ENCODE data around the gene KBTBD12.

KBTBD12 gene

DNA sequence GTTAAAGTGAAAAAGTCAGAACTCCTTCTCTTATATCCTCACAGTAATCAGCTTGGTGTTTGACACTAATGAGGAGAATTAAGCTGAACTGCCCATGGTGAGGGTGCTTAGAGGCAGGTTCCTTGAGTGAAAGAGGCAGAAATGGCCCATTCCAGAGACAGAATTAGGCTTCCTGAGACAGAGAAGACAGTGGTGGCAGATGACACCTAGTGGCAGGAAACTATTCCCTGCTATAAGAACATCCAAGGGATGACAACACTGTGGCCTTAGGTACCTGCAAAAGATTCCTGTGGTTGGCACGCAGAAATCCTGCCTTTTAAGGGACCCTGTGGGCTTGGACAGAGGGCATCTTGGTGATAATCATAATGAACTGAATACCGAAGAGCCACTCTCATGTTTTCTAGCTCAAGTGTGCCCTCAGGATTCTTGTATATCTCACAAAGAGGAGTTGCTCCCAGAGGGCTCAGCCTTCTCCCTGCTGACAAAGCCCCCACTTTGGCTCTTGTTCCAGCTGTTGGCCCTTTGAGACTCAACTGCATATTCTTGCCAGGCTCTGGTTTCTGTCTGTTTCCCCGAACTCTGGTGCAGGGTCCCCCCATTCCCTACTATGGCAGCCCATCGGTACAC lies 56.0 kb downstream of the KBTBD12 start:
- DNase-seq (ENCODE audit: low read depth): peak; percentile 77
- TF ChIP-seq, protein P1, sequence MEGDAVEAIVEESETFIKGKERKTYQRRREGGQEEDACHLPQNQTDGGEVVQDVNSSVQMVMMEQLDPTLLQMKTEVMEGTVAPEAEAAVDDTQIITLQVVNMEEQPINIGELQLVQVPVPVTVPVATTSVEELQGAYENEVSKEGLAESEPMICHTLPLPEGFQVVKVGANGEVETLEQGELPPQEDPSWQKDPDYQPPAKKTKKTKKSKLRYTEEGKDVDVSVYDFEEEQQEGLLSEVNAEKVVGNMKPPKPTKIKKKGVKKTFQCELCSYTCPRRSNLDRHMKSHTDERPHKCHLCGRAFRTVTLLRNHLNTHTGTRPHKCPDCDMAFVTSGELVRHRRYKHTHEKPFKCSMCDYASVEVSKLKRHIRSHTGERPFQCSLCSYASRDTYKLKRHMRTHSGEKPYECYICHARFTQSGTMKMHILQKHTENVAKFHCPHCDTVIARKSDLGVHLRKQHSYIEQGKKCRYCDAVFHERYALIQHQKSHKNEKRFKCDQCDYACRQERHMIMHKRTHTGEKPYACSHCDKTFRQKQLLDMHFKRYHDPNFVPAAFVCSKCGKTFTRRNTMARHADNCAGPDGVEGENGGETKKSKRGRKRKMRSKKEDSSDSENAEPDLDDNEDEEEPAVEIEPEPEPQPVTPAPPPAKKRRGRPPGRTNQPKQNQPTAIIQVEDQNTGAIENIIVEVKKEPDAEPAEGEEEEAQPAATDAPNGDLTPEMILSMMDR (IDR thresholded peaks at IDR 0.05; ENCODE audit: insufficient read depth, low read depth, low read length, missing control alignments): peak; percentile 97
- no peak overlapping the region for H3K4me3 ChIP-seq (ENCODE audit: low read length)

DNA sequence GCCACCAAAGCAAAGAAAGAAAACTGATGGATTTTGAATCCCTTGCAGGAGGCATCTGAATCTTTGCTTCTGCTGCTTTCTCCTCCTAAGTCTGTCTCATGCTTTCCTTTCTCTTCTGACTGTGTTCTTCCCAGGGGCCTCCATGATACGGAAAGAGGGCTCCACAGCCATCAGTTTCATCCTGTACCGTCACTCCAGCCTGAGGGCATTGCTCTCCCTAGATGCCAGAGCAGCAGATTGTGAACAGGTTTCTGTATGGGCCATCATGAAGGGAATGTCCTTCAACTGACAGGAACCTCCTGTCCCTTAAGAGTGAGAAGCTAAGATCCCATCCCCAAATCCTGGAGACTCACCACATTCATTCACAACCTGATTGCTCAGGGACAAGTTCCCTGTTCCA lies 59.2 kb downstream of the KBTBD12 start:
- TF ChIP-seq, protein P1 (IDR thresholded peaks at IDR 0.05; ENCODE audit: insufficient read depth, low read depth, low read length, missing control alignments): no peak
- no peak for DNase-seq (ENCODE audit: low read depth)

DNA sequence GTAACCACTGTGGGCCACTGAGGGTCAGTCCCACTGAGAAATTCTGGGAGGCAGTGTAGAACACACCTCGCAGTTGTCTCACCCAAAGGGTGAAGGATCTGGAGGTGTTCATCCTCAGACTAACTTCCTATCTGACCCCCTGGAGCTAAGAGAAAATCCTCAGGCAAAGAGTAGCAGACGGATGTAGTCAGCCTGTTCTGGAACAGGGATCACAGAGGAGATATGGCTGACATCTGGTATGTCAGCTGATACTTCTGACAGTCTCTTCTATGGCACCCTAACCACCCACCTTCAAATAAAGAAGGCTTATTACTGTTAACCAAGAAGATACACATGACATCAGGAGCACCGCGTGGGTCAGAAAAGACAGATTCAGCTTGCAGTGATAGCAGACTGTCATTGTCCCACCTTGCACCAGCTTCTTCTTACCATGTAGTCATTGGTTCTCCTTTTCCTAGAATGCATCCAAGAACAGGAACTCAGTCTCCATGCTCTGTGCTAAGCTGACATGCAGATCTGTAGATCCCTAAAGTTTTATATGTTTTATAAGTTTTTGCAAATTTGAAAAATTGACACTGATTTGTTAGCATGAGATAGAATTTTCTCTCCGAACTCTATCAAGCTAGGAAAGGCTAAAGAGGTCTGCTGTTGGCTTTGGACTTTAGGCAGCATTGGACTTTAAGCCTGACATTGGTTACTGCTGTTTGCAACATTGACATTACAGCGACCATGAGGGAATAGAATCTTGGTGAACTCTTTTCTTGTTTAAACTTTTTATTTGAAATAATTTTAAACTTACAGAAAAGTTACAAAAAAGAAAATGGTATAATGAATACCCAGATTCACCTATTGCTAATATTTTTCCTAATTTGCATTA lies 60.4 kb downstream of the KBTBD12 start:
- no peak overlapping the region for H3K4me3 ChIP-seq (ENCODE audit: low read length)
- TF ChIP-seq, protein P1 (IDR thresholded peaks at IDR 0.05; ENCODE audit: insufficient read depth, low read depth, low read length, missing control alignments): no peak

More for the DNA sequence above, 59.2 kb downstream of the KBTBD12 start:
- H3K4me3 ChIP-seq (ENCODE audit: low read length): no peak overlapping the region

DNA sequence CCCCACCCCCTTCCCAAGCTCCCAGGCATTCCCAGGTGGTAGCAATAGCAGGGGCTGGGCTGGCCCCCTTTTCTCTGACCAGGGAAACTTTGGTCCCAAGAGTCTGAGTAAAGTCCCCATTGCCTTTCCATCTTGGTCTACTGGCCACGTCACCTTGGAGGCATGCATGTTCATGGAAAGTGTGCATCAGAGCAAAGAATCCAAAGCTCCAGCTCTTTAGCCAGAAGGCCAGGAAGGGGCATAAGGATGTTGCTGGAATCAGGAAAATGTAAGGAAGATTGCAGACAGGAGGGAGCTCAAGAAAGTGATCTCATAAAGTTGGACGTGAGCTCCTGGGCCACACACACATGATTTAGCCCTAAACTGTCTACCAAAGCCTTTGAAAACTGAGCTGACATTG lies 63.6 kb downstream of the KBTBD12 start:
- DNase-seq (ENCODE audit: low read depth): no peak
- no peak overlapping the region for H3K4me3 ChIP-seq (ENCODE audit: low read length)
- TF ChIP-seq, protein P1 (IDR thresholded peaks at IDR 0.05; ENCODE audit: insufficient read depth, low read depth, low read length, missing control alignments): no peak

More for the DNA sequence above, 60.4 kb downstream of the KBTBD12 start:
- DNase-seq (ENCODE audit: low read depth): no peak

DNA sequence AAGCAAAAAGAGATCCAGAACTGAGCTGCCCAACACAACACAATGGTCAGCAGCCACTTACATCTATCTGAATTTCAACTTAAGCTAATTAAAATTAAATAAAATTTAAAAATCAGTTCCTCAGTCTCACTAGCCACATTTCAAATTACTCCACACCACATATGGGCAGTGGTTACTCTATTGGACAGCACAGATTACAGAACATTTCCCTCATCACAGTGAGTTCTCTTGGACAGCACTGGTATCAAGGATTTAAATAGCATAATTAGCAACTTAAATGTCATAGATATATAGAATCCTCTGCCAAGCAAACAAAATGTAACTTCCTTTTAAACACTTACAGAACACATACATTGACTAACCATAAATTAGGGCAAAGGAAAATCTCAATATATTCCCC lies 64.4 kb downstream of the KBTBD12 start:
- TF ChIP-seq, protein P1 (IDR thresholded peaks at IDR 0.05; ENCODE audit: insufficient read depth, low read depth, low read length, missing control alignments): no peak
- no peak for DNase-seq (ENCODE audit: low read depth)
- no peak overlapping the region for H3K4me3 ChIP-seq (ENCODE audit: low read length)

DNA sequence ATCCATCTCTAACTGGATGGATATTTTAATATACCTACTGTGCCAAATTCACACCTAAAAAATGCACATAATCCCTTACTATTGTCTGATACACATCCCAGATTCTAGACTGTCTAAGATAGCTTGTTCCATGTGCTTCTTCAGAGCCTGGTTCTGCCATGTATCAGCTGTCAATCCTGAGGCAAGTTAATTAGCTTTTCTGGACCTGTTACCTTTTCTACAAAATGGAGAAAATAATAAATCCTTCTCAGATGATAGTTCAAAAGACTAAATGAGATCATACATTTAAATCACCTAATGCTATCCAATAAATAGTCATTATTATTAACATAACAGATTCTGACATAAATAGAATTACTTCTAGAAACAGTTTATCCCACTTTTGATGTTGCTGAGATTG lies 66.1 kb downstream of the KBTBD12 start:
- no peak for DNase-seq (ENCODE audit: low read depth)
- TF ChIP-seq, protein P1 (IDR thresholded peaks at IDR 0.05; ENCODE audit: insufficient read depth, low read depth, low read length, missing control alignments): no peak
- no peak overlapping the region for H3K4me3 ChIP-seq (ENCODE audit: low read length)

Data from epithelial cell of esophagus (primary cell).